Activated effector memory CD4-positive, alpha-beta T cell treated with anti-CD3 and anti-CD28 coated beads, Interleukin-2, amount 50 U/mL, for 16 hours (primary cell): ENCODE measurements around the gene ZAR1L.
A peak's percentile ranks its signal among the peaks of the same experiment; 100 is the strongest.

Experiments used
- DNase-seq: peaks from one replicate; pipeline ENCODE4 v3.0.0-alpha.2; 2020

ZAR1L gene

GRCh38 chr13:32300406-32300805, 14.8 kb downstream of the ZAR1L start:
- no peak for DNase-seq

DNA sequence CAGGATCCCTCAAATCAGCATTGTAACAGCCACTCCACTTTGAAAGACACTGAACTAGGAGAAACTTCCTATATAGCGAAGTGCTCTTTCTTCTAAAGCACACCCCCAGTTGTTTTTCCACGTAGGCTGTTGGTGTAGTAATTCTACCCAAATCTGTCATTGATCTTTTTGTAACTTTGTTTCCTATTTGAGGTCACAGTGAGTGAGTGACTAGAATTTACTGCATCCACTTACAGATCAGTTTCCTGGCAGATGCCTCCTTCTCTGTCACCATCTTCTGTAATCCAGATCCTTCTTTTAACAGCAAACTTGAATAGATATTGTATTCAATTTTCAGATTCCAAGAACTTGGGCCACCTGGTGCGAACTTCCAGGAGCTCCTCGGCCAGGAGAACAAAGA, 15.3 kb downstream of the ZAR1L start:
- no peak for DNase-seq

GRCh38 chr13:32298695-32299094, 16.5 kb downstream of the ZAR1L start:
- no peak for DNase-seq

GRCh38 chr13:32297206-32297605, 18.0 kb downstream of the ZAR1L start:
- no peak for DNase-seq

- DNase-seq: no peak
These were observed 29.6 kb downstream of the ZAR1L start for GRCh38 chr13:32285633-32285965.

DNA sequence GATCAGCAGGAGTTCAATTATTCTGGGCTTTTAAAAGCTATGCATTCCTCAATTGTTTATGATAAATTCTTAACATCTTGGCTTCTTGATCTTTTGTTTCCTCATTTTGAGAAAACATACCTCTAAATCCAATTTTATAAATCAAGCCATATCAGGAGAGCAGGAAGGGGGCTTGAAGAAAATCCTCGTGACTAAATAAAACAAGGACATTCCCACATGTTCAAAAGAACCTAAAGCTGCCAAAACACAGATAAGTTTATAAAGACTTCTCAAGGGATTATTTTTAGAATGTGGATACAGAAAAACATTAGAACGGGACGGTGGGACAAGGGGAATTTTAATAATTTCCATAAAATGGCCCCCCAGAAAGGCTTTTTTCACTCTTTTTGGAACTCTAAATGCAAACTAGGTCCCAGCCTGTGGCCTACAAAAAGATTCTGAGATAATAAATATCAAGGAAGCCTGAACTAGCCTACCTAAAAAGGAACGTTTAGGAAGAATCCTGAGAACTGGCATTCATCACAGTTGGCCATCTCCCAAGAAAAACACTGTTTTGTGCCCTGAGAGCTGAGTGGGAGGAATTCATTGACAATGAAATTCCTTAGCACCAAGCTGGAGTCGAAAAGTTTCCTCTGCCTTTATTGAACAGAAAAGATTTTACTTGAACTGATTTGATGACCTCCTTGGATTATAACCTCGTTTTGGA, 30.1 kb downstream of the ZAR1L start:
- no peak for DNase-seq

DNA sequence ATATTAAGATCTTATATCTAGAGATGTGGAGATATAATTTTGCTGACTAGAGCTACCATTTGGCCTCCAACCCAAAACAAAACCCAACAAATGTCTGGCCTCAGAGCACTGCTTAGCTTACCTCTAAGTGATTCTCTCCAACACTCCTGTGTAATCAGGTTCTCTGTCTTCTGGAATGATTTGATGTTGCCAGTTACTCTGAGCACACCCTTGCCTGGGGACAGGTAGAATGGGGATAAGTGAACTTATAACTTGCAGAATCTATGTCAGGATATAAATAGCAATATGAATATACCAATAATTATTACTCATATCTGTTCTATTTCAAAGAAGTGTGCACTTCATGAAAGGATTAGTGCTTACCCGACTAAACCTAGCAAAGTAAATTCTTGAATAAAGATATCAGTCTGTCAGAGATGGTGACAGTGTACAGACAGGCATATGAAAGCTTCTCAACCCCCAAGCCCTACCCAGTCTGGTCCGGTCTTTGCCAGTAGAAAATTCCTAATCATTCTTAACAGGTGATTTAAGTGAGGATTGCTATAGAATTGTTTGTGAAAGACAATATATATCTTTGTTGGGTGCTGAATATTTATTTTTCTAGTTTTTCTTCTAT, 33.0 kb downstream of the ZAR1L start:
- DNase-seq: no peak

DNA sequence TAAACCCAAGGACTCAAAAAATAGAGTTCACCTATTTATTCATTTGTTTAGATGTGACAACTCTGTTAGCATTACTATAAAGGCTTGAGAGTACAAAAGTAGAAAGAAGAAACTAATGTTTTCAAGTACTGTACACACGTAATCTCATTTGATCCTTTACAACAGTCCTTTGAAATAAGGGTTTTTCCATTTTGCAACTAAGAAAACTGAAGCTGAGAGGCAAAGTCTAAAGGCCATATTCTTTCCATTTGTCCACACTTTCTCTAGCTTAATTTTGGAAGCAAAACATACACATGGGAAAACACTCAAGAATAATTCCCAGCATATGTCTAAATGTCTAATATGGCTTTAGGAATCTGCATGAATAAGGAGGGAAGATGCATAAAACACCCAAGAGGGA, 34.1 kb downstream of the ZAR1L start:
- no peak for DNase-seq

GRCh38 chr13:32278426-32278825, 36.7 kb downstream of the ZAR1L start:
- DNase-seq: no peak

GRCh38 chr13:32277839-32278238, 37.3 kb downstream of the ZAR1L start:
- no peak for DNase-seq

DNA sequence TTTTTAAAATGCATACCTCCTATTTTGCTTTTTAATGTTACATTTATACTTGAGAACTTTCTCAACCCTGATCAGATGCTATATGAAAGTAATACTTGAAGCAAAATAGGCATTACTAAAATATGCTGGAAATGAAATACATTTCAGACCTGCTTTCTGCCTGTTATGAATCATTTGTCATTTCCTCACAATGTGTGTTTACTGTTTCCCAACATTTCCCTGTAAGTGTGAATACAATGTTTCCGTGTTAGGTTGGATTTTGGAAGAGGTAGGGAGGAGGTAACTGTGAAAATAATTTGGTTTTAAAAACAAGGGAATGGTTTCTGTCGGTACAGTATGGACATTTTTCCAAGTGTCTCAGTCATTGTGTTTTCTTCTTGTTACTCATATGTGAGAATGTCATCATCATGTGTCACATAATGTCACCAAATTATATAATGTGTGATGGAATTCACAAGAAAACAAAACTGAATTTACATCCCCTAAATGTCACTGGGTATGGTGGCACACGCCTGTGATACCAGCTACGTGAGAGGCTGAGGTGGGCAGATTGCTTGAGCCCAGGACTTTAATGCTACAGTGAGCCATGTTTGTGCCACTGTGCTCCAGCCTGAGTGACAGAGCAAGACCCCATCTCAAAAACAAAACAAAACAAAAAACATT, 43.0 kb downstream of the ZAR1L start:
- DNase-seq: no peak

GRCh38 chr13:32267836-32268439, 47.2 kb downstream of the ZAR1L start:
- DNase-seq: peak; percentile 82

DNA sequence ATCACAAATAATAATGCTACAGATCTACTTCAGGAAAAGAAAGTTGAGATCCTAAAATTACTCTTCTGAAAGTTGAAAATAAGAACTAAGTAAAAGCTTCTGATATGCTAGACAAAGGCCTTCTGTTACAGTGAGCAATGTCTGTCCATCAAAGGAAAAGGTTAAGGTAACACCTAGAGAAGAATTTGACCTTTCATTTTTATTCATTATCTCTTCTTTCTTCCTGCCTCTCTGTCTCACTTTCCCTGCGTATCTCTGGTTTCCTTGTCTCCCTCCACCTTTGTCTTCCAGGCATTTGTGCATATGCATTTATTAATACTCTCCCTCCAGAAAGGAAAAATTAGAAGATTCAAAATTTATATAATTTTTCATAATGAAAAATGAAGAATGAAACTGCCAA, 49.0 kb downstream of the ZAR1L start:
- DNase-seq: no peak

DNA sequence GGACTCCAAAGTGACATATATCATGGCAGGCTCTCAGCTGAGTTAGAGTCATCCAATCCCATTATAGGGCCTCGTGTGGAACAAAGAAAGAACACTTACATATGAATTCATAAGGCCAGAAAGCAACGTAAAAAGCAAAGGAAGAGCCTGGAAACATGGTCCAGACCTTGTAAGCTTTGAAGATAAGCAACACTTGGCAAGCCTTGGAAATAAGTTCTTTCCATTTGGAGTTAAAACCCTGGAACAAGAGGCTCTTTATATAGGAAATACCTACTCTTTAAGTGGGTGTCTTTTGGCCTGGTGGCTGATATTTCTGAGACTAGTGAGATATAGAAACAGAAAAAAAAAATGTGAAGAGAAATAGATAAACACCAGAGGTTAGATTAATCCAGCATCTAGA, 49.4 kb downstream of the ZAR1L start:
- DNase-seq: no peak

GRCh38 chr13:32264407-32264806, 50.8 kb downstream of the ZAR1L start:
- no peak for DNase-seq

GRCh38 chr13:32262619-32263018, 52.5 kb downstream of the ZAR1L start:
- DNase-seq: no peak

DNA sequence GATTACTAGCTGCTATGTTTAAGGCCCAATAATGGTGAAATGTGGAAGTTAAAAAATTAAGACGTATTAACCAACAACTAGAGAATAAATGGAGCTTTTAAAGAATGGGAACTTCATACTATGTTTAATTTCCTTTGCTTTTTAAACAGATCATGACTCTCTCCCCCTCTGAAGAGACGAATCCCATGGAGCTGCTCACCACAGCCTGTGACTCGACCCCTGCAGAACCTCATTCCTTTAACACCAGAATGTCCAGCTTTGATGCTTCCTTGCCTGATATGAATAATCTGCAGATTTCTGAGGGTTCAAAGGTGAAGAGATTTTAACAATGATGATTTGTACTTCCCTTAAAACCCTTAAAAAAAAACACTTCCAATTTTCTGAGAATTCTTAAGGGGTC, 53.0 kb downstream of the ZAR1L start:
- DNase-seq: no peak

GRCh38 chr13:32261567-32261966, 53.6 kb downstream of the ZAR1L start:
- no peak for DNase-seq

DNA sequence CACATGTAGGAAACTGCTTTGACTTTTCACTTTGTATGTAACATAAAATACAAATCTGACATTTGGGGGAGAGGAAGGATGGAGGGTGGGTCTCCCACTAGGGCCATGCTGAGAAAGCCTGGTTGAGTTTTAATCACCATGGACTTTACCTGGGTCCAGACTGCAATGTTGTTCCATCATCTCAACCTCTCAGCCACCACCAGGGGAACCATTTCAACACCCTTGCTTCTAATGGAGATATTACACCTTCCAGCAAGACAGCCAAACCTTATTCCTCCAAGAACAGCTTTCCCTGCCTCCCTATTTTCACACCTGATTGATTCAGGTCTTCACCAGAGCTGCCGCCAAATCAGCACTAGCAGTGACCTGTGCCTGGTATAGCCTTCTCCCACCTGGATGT, 56.0 kb downstream of the ZAR1L start:
- no peak for DNase-seq

- DNase-seq: no peak
These were observed 57.5 kb downstream of the ZAR1L start for GRCh38 chr13:32257649-32258048.

GRCh38 chr13:32256243-32256642, 58.9 kb downstream of the ZAR1L start:
- no peak for DNase-seq

DNA sequence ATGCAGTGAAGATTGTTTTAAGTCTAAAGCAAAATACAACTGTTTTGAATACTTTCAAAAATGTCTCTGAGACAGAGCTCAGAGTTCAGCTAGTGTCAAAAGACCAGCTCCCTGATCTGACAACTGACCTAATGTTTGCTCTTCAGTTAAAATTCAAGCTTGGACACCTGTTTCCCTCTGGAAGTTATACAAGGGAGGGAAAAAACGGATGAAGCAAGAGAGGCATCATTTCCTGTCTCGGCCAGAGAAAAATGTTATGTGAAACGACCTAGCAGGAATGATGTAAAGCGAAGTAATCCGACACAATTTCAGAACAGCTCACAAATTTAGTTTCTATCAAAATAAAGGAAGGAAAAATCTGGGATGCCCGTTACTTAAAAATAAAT, 59.4 kb downstream of the ZAR1L start:
- no peak for DNase-seq

DNA sequence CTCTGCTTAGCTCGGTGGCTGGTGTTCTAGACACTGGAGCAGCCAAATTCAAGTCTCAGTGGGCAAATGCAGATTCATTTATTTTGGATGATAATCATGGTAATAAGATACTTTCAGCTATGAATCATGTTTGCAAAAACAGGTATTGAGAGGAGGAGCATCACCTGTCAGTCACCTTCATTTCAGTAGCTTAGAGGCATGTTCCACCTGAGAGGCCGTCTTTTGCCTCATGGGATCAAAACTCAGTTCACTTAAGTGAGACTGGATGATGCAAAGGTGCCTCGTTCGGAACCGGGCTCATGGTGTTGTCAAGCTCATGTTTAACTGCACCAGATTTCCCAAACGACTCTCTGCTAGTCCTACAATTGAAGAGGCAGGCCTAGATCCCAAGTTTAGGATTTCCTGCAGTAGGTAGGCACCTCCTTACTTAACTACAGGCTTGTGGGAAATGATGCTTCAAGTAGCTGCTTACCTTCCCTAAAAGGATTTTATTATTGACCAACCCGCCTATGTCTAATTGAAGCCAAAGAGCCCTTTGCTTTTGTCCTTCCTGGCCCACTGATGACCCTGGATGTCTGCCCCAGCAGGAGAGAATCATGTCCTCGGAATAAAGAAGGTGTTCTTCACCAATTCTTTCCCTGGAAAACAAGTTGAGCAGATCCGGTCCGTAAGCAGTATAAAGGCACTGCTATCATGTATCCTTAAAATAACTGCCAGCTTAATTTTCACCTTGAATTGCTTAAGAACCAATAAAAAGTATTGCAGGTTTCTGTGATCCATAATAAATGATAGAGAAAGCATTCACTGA, 60.0 kb downstream of the ZAR1L start:
- no peak for DNase-seq
